Retina (tissue), 1 donor: ENCODE results near the gene PTCH2.
"Not testable (repeated sequence)": the region's sequence is repeated elsewhere in the genome, so short reads cannot be mapped to it uniquely, and the experiment has no call there.

Experiments
- DNase-seq: peaks from one replicate; pipeline ENCODE4 v3.0.0-alpha.2; 2016

PTCH2 gene

DNA sequence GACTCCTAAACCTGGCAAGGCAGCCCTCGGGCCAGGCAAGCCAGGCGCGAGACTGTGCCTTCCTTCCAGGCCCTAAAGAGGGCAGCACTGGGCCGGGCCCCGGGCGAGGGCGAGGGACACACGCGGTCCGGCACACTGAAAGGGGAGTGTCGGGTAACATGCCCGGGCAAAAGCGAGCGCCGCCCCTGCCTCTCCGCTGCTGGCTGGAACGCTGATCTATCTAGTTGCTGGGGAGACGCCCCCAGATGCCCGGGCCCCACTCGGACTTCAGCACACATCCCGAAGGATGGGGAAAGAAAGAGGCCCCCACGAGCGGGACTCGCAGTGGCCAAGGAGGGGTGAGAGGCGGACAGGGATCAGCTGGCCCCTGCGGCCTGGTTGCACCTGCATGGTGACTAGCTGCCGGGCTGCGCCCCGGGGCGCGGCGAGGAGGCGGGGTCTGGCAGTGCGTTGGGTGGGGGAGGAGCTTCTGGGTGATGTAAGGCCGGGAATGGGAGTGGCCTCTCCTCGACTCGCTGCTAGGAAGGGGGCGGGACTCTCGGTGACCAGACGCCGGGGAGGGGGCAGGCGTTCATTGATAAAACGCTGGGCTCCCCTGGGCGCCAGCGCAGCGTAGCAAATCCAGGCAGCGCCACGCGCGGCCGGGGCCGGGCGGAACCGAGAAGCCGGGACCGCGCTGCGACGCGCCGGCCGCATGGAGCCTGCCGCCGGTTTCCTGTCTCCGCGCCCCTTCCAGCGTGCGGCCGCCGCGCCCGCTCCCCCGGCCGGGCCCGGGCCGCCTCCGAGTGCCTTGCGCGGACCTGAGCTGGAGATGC is 43.1 kb downstream of the PTCH2 start, which contains the start of gene PLK3:
Gene PLK3, plus strand, starts transcription at position 608 of the 815 bp plus-strand sequence. Its CDS starts 87 bp downstream, at position 695.
- DNase-seq: peak; percentile 100

DNA sequence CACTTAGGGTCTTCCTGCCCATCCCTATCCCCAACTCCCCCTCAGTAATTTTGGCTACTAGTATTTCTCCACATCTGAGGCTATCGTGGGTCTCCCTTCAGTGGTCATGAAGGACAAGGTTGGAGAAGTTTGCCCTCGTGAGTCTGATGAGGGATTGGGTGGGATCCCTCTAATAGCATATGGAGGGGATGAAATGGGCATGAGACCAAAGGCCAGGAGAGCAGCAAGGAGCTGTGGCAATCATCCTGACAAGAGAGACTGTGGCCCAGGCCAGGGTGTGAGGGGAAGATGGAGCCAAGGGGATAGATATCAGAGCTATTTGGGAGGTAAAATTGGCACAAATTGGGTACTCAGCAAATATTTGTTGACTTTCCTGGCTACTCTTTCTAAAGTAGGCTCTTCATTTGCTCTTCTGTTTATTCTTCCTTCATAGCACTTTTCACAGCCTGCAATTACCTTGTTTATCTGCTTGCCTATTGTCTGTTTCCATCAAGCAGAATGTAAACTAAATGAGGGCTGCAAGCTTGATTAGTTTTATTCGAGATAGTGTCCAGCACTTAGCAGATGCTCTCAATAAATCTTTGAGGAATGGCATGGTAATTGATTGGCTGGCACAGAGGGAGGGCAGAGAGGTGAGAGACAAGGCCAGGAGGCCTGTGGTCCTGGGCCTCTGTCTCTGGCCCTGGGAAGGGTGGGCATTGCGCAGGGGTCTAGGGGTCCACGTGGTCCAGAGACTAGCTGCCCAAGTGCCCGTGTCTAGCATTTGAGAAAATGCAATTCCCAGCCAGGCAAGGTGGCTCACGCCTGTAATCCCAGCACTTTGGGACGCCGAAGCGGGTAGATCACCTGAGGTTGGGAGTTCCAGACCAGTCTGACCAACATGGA is 44.3 kb downstream of the PTCH2 start:
- no peak for DNase-seq

DNA sequence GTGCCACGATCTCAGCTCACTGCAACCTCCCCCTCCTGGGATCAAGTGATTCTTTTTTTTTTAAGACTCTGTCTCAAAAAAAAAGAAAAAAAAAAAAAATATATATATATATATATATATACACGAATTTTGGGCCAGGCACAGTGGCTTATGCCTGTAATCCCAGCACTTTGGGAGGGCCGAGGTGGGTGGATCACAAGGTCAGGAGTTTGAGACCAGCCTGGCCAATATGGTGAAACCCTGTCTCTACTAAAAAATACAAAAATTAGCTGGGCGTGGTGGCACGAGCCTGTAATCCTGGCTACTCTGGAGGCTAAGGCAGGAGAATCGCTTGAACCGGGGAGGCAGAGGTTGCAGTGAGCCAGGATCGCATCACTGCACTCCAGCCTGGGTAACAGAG is 45.2 kb downstream of the PTCH2 start:
- DNase-seq: not testable (repeated sequence)

DNA sequence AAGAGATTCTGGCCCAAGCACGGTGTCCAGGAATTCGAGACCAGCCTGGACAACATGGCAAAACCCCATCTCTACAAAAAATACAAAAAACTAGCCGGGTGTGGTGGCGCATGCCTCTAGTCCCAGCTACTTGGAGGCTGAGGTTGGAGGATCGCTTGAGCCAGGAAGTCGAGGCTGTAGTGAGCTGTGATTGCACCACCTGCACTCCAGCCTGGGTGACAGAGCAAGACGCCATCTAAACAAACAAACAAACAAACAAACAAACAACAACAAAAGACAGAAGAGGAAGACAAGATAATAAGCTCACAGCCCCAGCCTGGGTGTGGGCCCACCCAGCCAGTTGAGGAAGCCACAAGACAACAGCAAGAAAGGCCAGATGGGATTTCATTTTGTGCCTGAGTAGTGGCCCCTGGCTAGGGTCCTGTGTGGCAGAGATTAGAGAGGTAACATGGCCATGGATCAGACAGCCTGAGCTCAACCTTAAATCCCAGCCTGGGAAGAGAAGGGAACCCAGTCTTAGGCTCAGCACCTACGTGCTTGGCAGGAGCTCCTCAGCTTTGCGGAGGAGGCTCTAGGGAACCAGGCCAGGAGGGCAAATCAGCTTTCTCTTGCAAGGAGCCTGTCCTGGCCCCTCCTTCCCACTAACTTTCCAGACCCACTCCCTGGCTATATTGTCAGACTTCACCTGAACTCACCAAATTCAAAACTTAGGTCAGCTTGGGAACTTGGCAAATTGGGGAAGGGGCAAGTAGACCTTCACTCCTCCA is 50.1 kb downstream of the PTCH2 start:
- DNase-seq: no peak

DNA sequence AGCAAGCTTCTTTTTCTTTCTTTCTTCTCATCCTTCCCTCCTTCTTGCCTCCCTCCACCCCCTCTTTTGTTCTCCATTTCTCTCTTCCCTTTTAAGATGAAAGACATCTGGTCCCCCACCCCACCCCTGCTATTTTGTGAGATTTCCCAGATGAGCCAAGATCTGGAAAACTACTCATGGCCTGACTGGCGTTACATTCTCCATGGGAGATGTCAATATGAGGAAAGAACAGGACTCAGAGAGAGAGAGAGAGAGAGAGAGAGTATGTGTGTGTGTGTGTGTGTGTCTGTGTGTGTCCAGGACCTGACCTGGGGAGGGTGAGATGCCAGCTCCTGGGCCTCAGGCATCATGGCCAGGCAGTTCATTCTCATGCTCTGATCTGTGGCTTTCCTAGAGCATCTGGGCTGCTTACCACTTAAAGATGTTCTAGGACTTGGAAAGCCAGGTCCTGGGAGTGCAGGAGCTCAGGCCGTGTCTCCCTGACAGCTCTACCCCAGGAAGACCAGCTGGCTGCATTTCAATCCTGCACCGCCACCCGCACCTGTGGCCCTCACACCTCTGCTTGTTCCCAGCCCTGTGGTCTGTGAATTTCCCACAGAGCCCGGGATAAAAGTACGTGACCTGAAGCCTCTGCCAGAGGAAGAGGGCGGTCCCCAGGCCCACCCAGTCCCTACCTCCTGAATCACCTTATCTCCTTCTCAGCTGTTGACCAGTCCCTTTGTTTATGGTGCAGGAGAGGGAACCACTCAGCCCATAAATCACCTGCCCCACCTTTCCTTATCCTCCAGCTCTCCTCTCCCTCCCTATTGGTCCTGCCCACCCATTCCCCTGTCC is 51.9 kb downstream of the PTCH2 start:
- no peak for DNase-seq

DNA sequence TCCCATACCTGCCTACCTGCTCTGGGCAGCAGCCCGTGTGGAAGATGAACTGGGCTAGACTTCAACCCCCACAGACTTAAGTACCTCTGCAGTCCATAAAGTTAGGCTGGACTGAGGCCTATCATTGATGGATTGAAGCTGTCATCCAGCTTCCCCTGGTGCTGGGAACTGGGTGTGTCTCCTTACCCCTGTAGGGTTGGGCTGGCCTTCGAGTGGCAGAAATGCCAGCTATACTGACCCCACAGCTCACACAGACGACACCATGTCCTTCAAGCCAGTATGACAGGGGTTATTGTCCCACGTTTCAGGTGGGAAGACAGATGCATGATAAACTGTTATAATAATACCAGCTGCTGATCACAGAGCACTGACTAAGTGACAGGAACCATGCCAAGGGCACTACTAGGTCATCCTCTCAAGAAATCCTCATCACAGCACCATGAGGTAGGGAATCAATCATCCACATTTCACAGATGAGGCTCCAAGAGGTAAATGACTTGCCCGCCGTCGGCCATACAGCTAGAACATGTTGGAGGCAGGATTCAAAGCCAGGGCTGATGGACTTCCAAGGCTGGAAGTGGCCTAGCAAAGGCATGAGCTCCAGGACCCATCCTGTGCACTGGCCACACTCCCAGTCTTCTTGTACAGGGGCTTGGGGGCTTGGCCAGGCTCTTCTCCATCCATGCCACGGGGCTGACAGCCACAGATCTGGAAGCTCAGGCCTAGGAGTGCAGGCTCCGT is 54.8 kb downstream of the PTCH2 start, which contains the start of gene BEST4:
Gene BEST4, minus strand, starts transcription at position 51 of the 741 bp plus-strand sequence. CDS start 465 bp downstream, outside the sequence.
- DNase-seq: no peak

DNA sequence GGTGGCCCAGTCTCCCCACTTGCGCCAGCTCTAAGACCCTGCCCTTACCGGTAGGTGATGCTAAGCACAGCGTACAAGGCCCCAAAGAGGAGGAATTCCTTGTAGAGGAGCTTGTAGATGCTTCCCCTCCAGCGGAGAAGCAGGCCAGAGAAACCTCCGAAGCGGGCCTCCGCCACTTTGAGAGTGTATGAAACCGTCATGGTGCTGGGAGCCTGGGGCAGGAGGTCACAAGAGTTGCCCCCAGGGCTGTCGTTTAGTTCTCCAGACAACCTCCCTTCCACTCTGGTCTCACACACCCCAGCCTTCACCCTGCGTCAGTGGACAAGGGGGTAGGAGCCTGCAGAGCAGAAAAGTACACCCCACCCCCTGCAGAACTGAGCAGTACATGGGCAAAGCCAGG is 55.5 kb downstream of the PTCH2 start:
- DNase-seq: no peak

DNA sequence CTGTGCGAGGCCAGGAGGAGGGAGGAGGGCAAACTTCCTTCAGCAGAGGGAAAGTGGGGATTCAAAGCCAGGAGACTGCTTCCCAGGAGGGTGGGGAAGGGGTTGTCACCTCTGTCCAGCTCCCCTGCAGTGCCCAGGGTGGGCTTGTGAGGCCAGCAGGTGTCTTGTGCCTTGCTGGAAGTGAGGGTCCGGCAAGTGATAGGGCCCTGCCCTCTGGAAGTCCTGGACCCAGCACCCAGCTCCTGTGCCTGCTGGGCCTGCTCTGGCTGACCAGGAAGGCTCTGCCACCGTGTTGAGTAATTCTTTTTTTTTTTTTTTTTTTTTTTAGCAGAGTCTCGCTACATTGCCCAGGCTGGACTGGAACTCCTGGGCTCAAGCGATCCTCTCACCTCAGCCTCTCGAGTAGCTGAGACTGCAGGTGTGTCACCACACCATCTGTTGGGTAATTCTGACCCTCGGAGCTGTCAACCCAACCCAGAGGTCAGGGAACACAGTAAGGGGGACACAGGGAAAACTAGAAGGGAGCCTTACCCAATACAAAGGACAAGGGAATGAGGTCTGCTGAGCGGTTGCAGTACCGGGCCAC is 56.1 kb downstream of the PTCH2 start:
- DNase-seq: no peak

DNA sequence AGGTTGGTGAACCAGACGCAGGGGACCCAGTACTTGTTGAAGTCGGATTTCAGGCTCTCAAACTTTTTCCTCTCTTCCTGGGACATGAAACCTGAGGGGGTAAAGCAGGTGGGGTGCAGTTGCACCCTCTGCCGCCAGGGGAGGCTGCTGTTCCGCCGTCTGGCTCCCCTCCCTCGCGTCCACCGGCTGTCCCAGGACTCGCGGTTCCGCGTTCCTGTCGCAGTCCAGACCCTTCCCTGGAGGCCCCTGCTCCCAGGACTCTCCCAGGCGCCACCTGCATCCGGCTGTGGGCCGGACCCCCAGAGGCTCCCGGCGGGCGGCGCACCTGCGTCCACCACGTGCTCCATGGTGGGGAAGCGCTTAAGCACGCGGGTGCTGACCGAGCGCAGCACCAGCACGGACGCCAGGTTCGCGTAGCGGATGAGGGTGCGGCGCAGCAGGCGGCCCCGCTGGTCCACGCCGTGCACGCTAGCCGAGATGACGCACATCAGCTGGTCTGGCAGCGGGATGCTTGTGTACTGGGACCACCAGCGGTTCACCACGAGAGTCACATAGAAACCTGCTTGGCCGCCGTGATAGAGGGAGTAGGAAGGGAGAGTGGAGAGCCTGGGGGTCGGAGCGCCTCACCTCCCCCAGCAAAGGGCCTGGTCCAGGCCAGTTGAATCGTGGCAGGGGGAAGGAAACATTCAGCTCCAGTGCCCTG is 56.8 kb downstream of the PTCH2 start:
- DNase-seq: peak; percentile 92

DNA sequence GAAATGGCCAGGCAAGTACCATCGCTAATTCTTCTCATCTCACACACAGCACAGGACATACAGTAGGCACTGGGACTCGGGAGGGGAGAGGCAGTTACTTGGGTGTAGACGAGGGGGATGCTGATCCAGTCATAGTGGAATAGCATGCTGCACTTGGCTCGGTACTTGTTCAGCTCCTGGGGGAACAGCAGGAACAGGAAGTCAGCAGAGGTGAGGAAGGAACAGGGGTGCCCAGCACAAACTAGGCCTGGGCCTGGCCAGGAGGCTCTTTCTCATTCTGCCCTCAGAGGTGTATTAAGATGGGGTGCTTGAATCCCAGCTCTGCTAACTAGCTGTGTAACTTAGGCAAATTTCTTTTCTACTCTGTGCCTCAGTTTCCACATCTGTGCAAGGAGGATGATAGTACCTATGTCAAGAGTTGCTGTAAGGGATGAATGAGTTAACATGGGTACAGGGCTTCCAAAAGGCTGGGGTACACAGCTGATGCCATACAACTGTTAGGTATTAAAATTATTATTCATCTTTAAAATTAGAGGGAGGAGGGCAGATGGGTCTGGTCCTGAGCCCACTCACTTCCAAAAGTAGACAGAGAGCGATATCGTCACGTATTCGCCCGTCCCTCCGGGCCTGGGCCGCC is 57.4 kb downstream of the PTCH2 start:
- DNase-seq: no peak

DNA sequence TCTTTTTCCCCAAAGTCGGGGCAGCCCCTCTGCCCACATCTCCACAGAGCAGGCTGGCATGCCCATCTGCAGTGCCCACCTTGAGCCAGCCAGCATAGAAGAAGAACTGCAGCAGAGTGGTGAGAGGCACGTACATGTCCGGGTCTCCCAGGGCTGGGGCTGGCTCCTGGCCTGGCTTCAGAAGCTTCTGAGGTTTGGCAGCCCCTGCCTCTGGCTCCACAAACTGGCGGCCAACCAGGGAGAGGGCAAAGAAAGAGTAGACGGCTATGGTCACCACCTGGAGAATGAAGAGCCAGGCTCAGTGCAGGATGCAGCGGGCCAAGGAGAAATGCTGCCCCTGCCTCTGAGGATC is 58.0 kb downstream of the PTCH2 start:
- DNase-seq: no peak

DNA sequence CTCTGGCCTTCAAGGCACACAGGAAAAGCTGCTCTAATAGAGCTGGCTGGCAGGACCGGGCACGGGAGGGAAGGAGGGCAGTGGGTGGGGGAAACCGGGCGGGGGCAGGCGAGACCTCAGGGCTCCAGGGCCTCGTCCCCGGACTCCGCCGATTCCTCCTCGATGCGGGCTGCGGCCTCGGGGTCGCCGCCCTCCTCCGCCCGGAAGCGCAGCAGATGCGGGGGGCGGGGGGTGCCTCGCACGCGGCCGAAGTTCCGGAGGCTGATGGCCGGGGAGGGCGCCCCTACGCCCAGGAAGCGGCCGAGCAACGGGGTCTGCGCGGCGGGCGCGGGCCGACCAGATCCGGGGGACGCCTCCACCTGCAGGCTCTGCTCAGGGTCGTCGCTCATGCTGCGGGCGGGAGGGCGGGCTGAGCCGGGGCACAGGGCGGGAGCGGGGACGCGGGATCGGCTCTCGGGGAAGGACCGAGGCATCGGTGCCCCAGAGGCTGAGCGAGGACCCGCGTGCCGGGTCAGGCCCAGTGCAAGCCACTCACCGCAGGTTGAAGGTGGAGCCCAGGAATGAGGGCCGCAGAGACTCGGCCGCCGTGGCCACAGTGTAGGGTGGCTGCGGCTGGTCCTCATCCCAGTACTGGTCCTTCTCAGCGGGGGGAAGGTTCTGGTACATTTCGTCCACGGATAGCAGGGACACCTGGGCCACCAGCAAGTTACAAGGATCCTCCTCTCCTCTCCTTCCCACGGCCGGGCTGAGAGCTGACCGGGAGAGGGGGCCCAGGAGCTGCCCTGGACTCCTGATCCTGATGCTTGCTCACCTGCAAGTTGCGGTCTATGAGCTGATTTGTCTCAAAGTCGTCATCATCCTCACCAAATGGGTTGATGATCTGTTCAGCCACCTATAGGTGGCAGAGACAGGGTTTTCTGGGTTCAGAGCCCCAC is 58.7 kb downstream of the PTCH2 start:
- peak; percentile 64 for DNase-seq

DNA sequence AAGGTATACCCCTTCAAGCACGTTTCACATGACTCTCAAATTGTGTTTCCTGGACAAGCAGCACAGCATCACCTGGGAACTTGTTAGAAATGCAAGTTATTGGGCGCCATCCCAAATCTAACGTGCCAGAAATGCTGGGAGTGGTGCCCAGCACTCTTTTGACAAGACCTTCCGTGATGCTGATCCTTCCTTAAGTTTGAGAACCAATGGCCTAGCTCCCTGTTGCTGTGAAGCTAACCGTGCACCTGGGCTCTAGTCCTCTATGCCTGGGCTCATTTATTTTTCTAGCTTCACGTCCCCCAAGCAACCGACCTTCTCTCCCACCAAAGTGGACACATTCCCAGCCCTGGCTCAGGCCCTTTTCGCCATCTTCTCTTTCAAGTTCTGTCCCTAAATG is 59.4 kb downstream of the PTCH2 start:
- no peak for DNase-seq

DNA sequence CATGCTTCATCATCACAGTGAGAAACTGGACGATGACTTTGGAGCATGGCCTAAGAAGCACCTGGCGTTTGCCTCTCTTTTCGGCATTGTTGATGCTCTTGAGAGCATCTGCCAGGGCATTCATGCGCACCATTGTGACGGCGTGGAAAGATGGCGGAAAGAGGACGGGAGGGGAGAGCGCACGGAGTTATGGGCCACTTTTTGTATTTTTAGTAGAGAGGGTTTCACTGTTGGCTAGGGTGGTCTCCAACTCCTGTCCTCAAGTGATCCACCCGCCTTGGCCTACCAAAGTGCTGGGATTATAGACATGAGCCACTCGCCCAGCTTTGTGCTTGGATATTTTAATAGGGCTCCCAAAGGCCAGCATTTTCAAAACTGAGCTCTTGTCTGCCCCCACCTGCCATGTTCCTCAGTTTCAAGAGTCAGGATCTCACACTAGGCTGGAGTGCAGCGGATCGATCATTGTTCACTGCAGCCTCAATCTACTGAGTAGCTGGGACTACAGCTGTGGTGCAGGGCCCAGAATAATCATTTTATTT is 62.4 kb downstream of the PTCH2 start:
- no peak for DNase-seq

DNA sequence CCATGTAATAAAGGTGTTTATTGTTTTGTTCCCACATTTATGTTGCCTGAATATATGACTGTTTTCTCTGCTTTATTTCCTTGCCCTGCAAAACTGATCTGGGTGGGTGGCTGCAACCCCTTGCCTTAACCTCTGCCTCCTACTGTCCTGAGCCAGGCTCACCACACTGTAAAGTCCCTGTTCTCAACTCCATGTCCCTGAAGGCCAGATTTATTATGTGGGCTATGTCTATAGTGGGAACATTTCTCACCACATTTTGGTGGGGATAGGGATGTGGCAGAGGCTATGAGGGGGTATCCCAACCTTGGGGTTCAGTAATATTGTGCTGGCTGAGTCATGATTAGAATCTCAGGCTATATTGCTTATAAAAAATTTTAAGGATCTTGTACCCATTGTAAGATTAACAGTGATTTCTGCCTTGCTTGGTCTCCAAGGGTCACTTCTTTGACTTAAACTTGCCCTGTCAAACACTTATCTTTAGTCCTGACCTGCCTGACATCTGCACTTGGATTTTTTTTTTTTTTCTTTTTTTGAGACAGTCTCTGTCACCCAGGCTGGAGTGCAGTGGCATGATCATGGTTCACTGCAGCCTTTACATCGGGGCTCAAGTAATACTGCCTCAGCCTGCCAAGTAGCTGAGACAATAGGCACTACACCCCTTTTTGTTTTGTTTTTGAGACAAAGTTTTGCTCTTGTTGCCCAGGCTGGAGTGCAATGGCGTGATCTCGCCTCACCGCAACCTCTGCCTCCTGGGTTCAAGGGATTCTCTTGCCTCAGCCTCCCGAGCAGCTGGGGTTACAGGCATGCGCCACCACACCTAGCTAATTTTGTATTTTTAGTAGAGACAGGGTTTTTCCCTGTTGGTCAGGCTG is 64.1 kb downstream of the PTCH2 start:
- no peak for DNase-seq

DNA sequence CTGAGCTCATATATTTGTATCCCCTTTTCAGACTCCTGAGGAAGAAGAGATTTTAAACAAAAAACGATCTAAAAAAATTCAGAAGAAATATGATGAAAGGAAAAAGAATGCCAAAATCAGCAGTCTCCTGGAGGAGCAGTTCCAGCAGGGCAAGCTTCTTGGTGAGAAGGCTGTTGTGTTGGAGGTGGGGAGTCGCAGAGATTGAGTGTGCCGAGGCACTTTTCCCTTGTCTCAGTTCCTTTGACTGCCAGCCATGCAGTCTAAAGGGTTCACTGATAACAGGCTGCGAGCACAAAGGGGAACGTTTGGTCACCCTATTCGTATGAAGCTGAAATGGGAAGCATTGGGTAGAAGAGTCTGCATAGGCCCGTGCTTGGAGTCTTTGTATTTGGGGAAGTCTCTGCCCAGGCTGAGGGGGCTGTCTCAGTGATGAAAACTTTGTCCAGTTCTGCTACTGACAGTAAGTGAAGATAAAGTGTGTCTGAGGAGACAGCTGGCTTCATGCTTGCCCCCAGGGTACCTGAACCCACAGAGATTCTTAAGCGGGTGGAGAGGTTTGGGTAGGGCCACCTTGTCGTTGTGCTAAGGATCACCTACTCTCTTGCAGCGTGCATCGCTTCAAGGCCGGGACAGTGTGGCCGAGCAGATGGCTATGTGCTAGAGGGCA is 65.0 kb downstream of the PTCH2 start:
- no peak for DNase-seq

DNA sequence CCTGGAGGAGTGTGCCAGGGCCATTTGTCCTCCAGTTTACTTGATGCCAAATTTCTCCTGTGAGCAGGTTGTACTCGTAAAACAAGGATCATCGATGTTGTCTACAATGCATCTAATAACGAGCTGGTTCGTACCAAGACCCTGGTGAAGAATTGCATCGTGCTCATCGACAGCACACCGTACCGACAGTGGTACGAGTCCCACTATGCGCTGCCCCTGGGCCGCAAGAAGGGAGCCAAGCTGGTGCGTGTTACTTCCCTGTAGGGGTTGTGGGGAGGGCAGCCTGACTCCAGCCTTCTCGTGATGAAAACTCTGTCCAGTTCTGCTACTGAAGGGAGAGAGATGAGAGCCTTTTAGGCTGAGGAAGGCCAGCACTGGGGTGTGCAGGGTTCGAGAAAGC is 65.5 kb downstream of the PTCH2 start:
- DNase-seq: no peak
